ENCODE data around the gene GSTT4.
"Not testable (repeated sequence)": the region's sequence is repeated elsewhere in the genome, so short reads cannot be mapped to it uniquely, and the experiment has no call there.

GSTT4 gene

GRCh38 chr22:24024354-24024753 lies 19.1 kb upstream of the GSTT4 start:
- no peak for DNase-seq

GRCh38 chr22:24023204-24023789 lies 18.0 kb upstream of the GSTT4 start:
- DNase-seq: no peak

- DNase-seq: no peak
Observed at GRCh38 chr22:24021304-24021703, 16.1 kb upstream of the GSTT4 start.

- no peak for DNase-seq
Observed at GRCh38 chr22:24016156-24016555, 10.9 kb upstream of the GSTT4 start.

GRCh38 chr22:24011735-24012068 lies 6.4 kb upstream of the GSTT4 start:
- DNase-seq: no peak

GRCh38 chr22:24010018-24010391 lies 4.8 kb upstream of the GSTT4 start:
- no peak for DNase-seq

GRCh38 chr22:24009227-24010017 lies 4.2 kb upstream of the GSTT4 start:
- no peak for DNase-seq

GRCh38 chr22:24008381-24009226 lies 3.4 kb upstream of the GSTT4 start:
- DNase-seq: no peak

- no peak for DNase-seq
Observed at GRCh38 chr22:24008022-24008283, 2.7 kb upstream of the GSTT4 start.

- DNase-seq: no peak
Observed at GRCh38 chr22:24007253-24008021, 2.2 kb upstream of the GSTT4 start.

GRCh38 chr22:24006914-24007214 lies 1.6 kb upstream of the GSTT4 start:
- no peak for DNase-seq

GRCh38 chr22:24006207-24006913 lies 1.1 kb upstream of the GSTT4 start:
- DNase-seq: no peak

GRCh38 chr22:24003887-24004286 lies 1.4 kb downstream of the GSTT4 start:
- DNase-seq: no peak

- DNase-seq: no peak
Observed at GRCh38 chr22:24002851-24003250, 2.4 kb downstream of the GSTT4 start.

- no peak for DNase-seq
Observed at GRCh38 chr22:24002272-24002671, 3.0 kb downstream of the GSTT4 start.

- DNase-seq: no peak
Observed at GRCh38 chr22:24001314-24001713, 3.9 kb downstream of the GSTT4 start.

- not testable (repeated sequence) for DNase-seq
Observed at GRCh38 chr22:23999779-24000178, 5.5 kb downstream of the GSTT4 start.

- DNase-seq: no peak
Observed at GRCh38 chr22:23997092-23997491, 8.2 kb downstream of the GSTT4 start.

- not testable (repeated sequence) for DNase-seq
Observed at GRCh38 chr22:23993581-23994177, 11.6 kb downstream of the GSTT4 start.

- not testable (repeated sequence) for DNase-seq
Observed at GRCh38 chr22:23993080-23993479, 12.2 kb downstream of the GSTT4 start.

- not testable (repeated sequence) for DNase-seq
Observed at GRCh38 chr22:23989583-23990244, 15.5 kb downstream of the GSTT4 start.

All from CD4-positive, alpha-beta T cell treated with Interleukin-15 for 1 hour (primary cell).